ENCODE data around the gene HHIPL1.

HHIPL1 gene

DNA sequence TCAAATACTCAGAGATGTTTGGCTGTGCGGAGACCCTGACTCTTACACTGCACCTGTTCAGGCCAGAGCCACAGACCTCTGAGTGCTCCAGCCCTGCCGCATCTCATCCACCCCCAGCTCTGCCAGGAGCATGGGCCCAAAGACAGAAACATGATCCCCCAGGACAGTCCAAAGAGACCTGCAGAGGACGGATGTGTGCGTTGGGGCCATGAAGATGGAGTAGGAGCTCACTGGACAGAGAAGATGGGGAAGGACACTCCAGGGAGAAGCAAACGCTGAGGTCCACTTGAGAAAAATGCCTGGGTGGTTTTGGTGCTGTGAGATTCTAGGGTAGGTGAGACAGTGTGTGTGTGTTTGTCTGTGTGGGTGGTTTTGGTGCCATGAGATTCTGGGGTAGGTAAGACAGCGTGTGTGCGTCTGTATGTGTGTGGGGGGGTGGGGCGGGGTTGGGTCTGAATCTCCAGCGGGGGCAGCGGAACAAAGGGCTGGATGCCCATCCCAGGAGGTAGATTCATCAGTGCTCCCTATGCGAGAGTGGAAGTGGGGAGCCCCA lies 818 bp upstream of the HHIPL1 start:
- in situ Hi-C loops (cut with MboI; ENCODE audit: low pct_unique_long_range_greater_than_20kb, low sequenced_read_pairs, unreplicated experiment): no loop called here
- DNase-seq (ENCODE audit: low spot score): no peak
- TF ChIP-seq, protein P1, sequence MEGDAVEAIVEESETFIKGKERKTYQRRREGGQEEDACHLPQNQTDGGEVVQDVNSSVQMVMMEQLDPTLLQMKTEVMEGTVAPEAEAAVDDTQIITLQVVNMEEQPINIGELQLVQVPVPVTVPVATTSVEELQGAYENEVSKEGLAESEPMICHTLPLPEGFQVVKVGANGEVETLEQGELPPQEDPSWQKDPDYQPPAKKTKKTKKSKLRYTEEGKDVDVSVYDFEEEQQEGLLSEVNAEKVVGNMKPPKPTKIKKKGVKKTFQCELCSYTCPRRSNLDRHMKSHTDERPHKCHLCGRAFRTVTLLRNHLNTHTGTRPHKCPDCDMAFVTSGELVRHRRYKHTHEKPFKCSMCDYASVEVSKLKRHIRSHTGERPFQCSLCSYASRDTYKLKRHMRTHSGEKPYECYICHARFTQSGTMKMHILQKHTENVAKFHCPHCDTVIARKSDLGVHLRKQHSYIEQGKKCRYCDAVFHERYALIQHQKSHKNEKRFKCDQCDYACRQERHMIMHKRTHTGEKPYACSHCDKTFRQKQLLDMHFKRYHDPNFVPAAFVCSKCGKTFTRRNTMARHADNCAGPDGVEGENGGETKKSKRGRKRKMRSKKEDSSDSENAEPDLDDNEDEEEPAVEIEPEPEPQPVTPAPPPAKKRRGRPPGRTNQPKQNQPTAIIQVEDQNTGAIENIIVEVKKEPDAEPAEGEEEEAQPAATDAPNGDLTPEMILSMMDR (IDR thresholded peaks at IDR 0.05; ENCODE audit: extremely low read depth, insufficient read depth, missing control alignments): no peak

DNA sequence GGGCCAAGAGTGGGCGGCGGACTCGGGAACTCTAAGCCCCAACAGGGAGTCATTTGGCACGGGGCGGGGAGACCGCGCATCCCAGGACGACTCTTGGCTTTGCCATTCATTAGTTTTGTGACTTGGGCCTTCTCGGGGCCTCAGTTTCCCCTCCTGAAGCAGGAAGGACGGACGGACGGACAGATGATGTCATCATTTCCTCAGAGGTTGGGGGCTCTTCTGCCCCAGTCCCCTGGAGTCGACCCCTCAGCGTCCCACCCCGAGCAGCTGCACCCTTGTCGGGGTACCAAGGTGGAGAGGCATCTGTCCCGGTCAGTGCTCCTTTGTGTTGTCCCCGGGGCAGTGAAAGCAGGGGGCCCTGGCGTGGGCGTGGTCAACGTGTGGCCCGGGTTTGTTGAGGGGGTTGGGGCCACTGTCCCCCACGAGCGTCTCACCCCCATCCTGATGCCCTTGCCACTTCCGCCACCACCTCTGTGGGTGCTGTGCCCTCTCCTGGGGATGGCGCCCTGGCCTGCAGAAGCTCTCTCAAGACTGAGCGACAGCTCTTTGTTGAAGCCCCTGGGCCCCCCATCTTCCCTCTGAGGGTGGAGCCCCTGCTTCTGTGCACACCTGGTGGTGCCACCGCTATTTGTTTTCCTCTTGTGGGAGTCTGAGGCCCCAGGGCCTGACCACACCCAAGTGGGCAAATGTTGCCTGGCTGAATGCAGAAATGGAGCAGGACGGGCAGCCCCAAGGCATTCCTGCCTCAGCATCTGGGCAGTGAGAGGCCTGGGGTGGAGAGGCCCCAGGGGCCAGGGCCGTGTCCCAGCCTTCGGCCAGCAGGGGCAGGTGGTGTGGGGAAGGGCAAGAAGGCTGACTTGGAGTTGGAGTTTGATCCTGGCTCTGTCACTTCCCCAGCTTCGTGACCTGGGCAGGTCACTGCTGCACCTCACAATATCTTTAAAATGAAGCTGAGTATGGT lies 896 bp downstream of the HHIPL1 start:
- in situ Hi-C loops (cut with MboI; ENCODE audit: low pct_unique_long_range_greater_than_20kb, low sequenced_read_pairs, unreplicated experiment): no loop called here
- DNase-seq (ENCODE audit: low spot score): no peak
- TF ChIP-seq, protein P1 (IDR thresholded peaks at IDR 0.05; ENCODE audit: extremely low read depth, insufficient read depth, missing control alignments): no peak

DNA sequence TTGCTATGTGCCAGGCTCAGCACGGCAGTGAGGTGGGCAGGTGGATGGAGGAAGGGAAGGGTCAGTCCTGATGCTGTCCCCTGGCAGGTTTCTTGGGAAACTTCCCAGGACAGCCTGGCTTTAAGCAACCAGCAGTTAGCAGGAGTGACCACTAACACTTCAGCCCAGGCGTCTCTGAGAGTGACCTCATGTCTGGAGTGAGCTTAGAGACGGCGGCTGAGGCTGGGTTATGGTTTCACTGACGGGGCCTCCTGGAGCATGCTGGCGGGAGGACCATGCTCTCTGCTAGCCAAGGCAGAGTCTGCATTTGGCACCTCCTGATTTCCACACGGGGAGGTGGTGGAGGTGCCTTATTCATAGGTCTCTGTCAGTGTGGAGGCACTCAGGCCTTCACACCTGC lies 2.5 kb downstream of the HHIPL1 start:
- TF ChIP-seq, protein P1 (IDR thresholded peaks at IDR 0.05; ENCODE audit: extremely low read depth, insufficient read depth, missing control alignments): no peak
- in situ Hi-C loops (cut with MboI; ENCODE audit: low pct_unique_long_range_greater_than_20kb, low sequenced_read_pairs, unreplicated experiment): no loop called here
- DNase-seq (ENCODE audit: low spot score): no peak

DNA sequence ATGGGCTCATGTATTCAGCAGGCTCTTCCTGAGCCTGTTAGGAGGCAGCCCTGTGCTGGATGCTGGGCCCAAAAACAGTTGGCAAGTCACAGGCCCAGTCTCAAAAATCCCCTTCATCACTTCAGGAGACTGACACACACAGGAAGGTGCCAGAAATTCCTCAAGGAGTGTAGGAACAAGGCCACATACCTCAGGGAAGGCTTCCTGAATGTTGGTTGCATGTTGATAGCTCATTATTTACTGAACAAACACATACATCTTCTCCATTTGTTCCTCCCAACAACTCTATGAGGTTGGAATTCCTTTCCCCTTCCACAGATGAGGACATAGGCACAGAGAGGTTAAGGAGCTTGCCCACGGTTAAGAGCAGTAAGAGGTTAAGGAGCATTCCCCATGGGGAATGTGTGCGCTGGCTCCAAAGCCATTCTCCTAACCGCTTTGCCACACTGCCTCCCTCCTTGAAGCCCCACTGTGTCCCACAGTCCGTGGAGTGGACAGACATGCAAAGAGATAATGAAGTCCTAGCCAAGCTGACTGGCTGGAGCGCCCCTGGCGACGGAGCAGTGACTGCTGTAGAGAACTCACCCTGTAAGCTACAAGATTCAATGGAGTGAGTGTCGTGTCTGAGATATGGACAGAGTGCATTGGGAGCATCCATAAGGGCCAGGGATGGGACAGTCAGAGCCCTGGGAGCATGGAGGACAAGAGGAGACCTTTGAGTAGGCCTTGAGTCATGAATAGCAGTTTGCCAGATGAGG lies 3.3 kb downstream of the HHIPL1 start:
- no peak for DNase-seq (ENCODE audit: low spot score)
- in situ Hi-C loops (cut with MboI; ENCODE audit: low pct_unique_long_range_greater_than_20kb, low sequenced_read_pairs, unreplicated experiment): no loop called here

DNA sequence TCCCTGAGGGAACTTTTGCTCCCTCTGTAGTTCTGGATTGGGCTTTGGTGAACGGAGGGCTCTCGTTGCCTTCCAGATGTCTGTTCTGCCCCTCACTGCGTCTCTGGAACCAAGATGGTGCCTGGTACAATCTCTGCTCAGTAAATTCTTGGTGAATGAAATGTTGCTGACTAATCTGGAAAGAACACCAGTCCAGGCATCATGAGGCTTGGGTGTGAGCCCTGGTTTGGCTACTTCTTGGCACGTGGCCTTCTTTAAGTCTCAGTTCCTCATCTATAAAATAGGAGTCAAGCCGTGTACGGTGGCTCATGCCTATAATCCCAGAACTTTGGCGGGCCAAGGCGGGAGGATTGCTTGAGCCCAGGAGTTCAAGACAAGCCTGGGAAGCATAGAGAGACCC lies 4.3 kb downstream of the HHIPL1 start:
- in situ Hi-C loops (cut with MboI; ENCODE audit: low pct_unique_long_range_greater_than_20kb, low sequenced_read_pairs, unreplicated experiment): no loop called here
- DNase-seq (ENCODE audit: low spot score): no peak

More for the DNA sequence above, 3.3 kb downstream of the HHIPL1 start:
- TF ChIP-seq, protein P1 (IDR thresholded peaks at IDR 0.05; ENCODE audit: extremely low read depth, insufficient read depth, missing control alignments): no peak

DNA sequence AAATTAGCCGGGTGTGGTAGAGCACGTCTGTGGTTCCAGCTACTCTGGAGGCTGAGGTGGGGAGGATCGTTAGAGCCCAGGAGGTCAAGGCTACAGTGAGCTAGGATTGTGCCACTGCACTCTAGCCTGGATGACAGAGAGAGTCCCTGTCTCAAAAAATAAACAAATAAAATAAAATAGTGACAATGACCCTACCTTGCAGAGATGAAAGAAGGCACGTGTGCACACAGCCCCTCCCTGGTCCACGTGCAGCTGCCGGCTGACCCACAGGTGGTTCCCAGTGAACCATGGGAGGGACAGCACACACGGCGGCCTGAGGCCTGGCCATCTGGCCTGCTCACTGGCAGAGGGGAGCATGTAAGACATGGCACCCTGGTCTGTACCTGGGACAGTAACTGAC lies 4.7 kb downstream of the HHIPL1 start:
- TF ChIP-seq, protein P1 (IDR thresholded peaks at IDR 0.05; ENCODE audit: extremely low read depth, insufficient read depth, missing control alignments): no peak
- in situ Hi-C loops (cut with MboI; ENCODE audit: low pct_unique_long_range_greater_than_20kb, low sequenced_read_pairs, unreplicated experiment): no loop called here
- DNase-seq (ENCODE audit: low spot score): no peak

More for the DNA sequence above, 4.3 kb downstream of the HHIPL1 start:
- TF ChIP-seq, protein P1 (IDR thresholded peaks at IDR 0.05; ENCODE audit: extremely low read depth, insufficient read depth, missing control alignments): no peak

Measured in GM13977 (cell line).